Peyer's patch (tissue), 4 donors: ENCODE data around the gene RASSF3.

Experiments
- POLR2A ChIP-seq, 2 donors: fragments of 450-650 bp; IDR thresholded peaks; one replicate each; pipeline ENCODE4 v1.5.1; 2017; ENCODE audit warnings: antibody characterized with exemption in 2 of 2, mild to moderate bottlenecking in 2 of 2, moderate library complexity in 2 of 2
- TF ChIP-seq, protein P1 (sequence below), 6 experiments: fragments of 450-650 bp in 4 of 6; fragments of 200-600 bp in 2 of 6; sonication (generic) in 1 of 6; IDR thresholded peaks; one replicate each; pipeline ENCODE4 v1.5.1; 2017 to 2019; ENCODE audit warnings: antibody characterized with exemption in 6 of 6, mild to moderate bottlenecking in 3 of 6, moderate library complexity in 1 of 6

- TF ChIP-seq, protein P1, sequence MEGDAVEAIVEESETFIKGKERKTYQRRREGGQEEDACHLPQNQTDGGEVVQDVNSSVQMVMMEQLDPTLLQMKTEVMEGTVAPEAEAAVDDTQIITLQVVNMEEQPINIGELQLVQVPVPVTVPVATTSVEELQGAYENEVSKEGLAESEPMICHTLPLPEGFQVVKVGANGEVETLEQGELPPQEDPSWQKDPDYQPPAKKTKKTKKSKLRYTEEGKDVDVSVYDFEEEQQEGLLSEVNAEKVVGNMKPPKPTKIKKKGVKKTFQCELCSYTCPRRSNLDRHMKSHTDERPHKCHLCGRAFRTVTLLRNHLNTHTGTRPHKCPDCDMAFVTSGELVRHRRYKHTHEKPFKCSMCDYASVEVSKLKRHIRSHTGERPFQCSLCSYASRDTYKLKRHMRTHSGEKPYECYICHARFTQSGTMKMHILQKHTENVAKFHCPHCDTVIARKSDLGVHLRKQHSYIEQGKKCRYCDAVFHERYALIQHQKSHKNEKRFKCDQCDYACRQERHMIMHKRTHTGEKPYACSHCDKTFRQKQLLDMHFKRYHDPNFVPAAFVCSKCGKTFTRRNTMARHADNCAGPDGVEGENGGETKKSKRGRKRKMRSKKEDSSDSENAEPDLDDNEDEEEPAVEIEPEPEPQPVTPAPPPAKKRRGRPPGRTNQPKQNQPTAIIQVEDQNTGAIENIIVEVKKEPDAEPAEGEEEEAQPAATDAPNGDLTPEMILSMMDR (IDR thresholded peaks at IDR 0.05), result no peak
- TF ChIP-seq POLR2A (IDR thresholded peaks at IDR 0.05), result no peak
These were observed 48.7 kb downstream of the RASSF3 start for GRCh38 chr12:64658892-64659481.
